Endodermal cell (in vitro differentiated cells): ENCODE results near the gene LSAMP. TPM values are rescaled to one million over a fixed set of nuclear protein-coding genes. Genes with fewer than 3 reads are reported as not detected.
A peak's percentile ranks its signal among the peaks of the same experiment; 100 is the strongest.

Experiments
- DNase-seq: peaks from one replicate; pipeline ENCODE4 v3.0.0-alpha.2; 2017
- H3K27ac ChIP-seq: 2 replicates; pipeline ENCODE4 v1.5.1; 2013; ENCODE audit warnings: mild to moderate bottlenecking, low read depth, low read length, moderate library complexity
- H3K27me3 ChIP-seq: 2 replicates; pipeline ENCODE4 v1.6.1; 2013; ENCODE audit warnings: mild to moderate bottlenecking, low read length, moderate library complexity; ENCODE audit not compliant: insufficient read depth, control insufficient read depth, poor library complexity, severe bottlenecking
- H3K36me3 ChIP-seq: 2 replicates; pipeline ENCODE4 v1.7.0; 2013; ENCODE audit warnings: mild to moderate bottlenecking, low read length, moderate library complexity; ENCODE audit not compliant: control insufficient read depth, insufficient read depth
- H3K4me1 ChIP-seq: one replicate; pipeline ENCODE4 v1.7.0; 2013; ENCODE audit warnings: low read length; ENCODE audit not compliant: control insufficient read depth, insufficient read depth
- H3K4me3 ChIP-seq: 2 replicates; pipeline ENCODE4 v1.5.1; 2013; ENCODE audit warnings: mild to moderate bottlenecking, low read length, moderate library complexity
- H3K9ac ChIP-seq: 2 replicates; pipeline ENCODE4 v1.6.1; 2013; ENCODE audit warnings: mild to moderate bottlenecking, low read length, moderate library complexity; ENCODE audit not compliant: poor library complexity, severe bottlenecking; ENCODE audit errors: extremely low read depth
- H3K9me3 ChIP-seq: 2 replicates; pipeline ENCODE4 v1.6.1; 2013; ENCODE audit warnings: mild to moderate bottlenecking, low read length, moderate library complexity; ENCODE audit not compliant: control insufficient read depth
- H3K27ac Mint-ChIP-seq: 2 replicates; pipeline ENCODE4 v1.8.0; 2020; ENCODE audit warnings: mixed read lengths
- H3K27me3 Mint-ChIP-seq: 2 replicates; pipeline ENCODE4 v1.8.0; 2021; ENCODE audit warnings: mild to moderate bottlenecking, mixed read lengths; ENCODE audit not compliant: insufficient read depth
- H3K36me3 Mint-ChIP-seq: 2 replicates; pipeline ENCODE4 v1.8.0; 2020; ENCODE audit warnings: low read depth, mixed read lengths
- H3K4me1 Mint-ChIP-seq: 2 replicates; pipeline ENCODE4 v1.8.0; 2020; ENCODE audit warnings: mixed read lengths
- H3K4me3 Mint-ChIP-seq: 2 replicates; pipeline ENCODE4 v1.8.0; 2020; ENCODE audit warnings: mild to moderate bottlenecking, moderate library complexity, mixed read lengths
- H3K9me3 Mint-ChIP-seq: 2 replicates; pipeline ENCODE4 v1.8.0; 2020; ENCODE audit warnings: mild to moderate bottlenecking, mixed read lengths
- WGBS, 2 experiments: methylation state at CpG; one replicate each; pipeline versions ENCODE4 v1.1.5 to v1.1.7; 2013; ENCODE audit warnings: missing lambda C conversion rate in 2 of 2, mixed read lengths in 1 of 2; ENCODE audit not compliant: insufficient coverage in 1 of 2, insufficient read length in 1 of 2; 5-methylcytosine and 5-hydroxymethylcytosine counted together
- total RNA-seq, 2 donors: library from RNA; stranded (reverse); fragmentation: NEBNext Ultra II Directional in 1 of 2; extraction: Animal tissue kit (Norgen Biotek cat#: 25700) in 1 of 2; gene quantifications; 2 replicates in 1 of 2; 3 replicates in 1 of 2; pipeline ENCODE4 v1.2.1, GENCODE V29; 2021
- TF ChIP-seq, protein P1 (sequence below): fragments of 200-600 bp; sonication (generic); conservative IDR thresholded peaks from 2 replicates; pipeline ENCODE4 v1.5.0; 2021; ENCODE audit warnings: antibody characterized with exemption, mild to moderate bottlenecking

LSAMP gene
- total RNA-seq, 2 donors from 2014 or later: 4.4 to 10.2 TPM

DNA sequence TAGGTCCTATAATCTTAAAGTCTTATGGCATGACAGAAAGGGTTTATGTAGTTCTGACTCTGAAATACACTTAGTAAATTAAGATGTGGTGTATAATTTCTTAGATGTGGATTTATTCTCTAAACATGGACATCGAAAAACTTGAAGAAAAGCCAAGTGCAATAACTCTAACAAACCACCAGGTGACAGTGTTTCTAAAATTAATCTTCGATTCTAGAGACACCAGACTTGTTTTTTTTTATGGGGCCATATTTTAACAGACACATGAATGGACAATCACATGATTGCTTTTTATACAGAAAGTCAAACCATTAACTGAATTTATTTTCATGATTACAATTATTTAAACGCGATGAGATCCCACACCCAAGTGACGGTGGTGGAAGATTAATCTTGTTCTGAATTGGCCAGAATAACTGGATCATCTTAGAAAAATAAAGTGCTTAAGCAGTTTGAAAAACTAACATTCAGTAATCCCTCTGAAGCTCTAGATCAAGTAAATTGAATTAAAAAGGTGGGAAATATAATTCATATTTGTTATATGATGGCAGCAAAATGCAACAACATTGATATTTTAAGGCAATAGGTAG lies 305.1 kb downstream of the LSAMP start:
- Mint-ChIP-seq H3K27ac (no peak overlapping the region), H3K9me3 (peaks cover 4% of the 10 kb centered on the region), H3K4me1 (no peaks in the 10 kb centered on the region), H3K4me3 (no peak overlapping the region), H3K27me3 (no peaks in the 10 kb centered on the region), H3K36me3 (no peaks in the 10 kb centered on the region)
- H3K27ac ChIP-seq: no peak overlapping the region
- no peaks in the 10 kb centered on the region for H3K36me3 ChIP-seq
- H3K27me3 ChIP-seq: no peaks in the 10 kb centered on the region
- no peak overlapping the region for H3K9ac ChIP-seq
- DNase-seq: no peak
- TF ChIP-seq, protein P1, sequence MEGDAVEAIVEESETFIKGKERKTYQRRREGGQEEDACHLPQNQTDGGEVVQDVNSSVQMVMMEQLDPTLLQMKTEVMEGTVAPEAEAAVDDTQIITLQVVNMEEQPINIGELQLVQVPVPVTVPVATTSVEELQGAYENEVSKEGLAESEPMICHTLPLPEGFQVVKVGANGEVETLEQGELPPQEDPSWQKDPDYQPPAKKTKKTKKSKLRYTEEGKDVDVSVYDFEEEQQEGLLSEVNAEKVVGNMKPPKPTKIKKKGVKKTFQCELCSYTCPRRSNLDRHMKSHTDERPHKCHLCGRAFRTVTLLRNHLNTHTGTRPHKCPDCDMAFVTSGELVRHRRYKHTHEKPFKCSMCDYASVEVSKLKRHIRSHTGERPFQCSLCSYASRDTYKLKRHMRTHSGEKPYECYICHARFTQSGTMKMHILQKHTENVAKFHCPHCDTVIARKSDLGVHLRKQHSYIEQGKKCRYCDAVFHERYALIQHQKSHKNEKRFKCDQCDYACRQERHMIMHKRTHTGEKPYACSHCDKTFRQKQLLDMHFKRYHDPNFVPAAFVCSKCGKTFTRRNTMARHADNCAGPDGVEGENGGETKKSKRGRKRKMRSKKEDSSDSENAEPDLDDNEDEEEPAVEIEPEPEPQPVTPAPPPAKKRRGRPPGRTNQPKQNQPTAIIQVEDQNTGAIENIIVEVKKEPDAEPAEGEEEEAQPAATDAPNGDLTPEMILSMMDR: peak; percentile 94
- no peaks in the 10 kb centered on the region for H3K4me1 ChIP-seq
- no peak overlapping the region for H3K4me3 ChIP-seq
- peaks cover 5% of the 10 kb centered on the region for H3K9me3 ChIP-seq
- 59 to 70% methylated on average over 2 to 5 of the region's 5 CpGs for WGBS, 2 experiments

GRCh38 chr3:116139641-116140040 lies 305.6 kb downstream of the LSAMP start:
- Mint-ChIP-seq H3K4me3 (no peak overlapping the region), H3K36me3 (no peaks in the 10 kb centered on the region), H3K27ac (no peak overlapping the region), H3K9me3 (no peaks in the 10 kb centered on the region), H3K27me3 (no peaks in the 10 kb centered on the region), H3K4me1 (no peaks in the 10 kb centered on the region)
- Histone ChIP-seq H3K9me3 (no peaks in the 10 kb centered on the region), H3K4me3 (no peak overlapping the region), H3K27me3 (no peaks in the 10 kb centered on the region), H3K9ac (no peak overlapping the region), H3K27ac (no peak overlapping the region), H3K36me3 (no peaks in the 10 kb centered on the region), H3K4me1 (no peaks in the 10 kb centered on the region)
- no peak for DNase-seq
- TF ChIP-seq, protein P1: no peak
- 83 to 88% methylated on average over 1 to 2 of the region's 2 CpGs for WGBS, 2 experiments

GRCh38 chr3:116135457-116136085 lies 309.7 kb downstream of the LSAMP start:
- H3K9ac ChIP-seq: no peak overlapping the region

More at GRCh38 chr3:116135457-116136085, 309.7 kb downstream of the LSAMP start:
- Histone ChIP-seq H3K9me3 (no peaks in the 10 kb centered on the region), H3K4me1 (no peaks in the 10 kb centered on the region), H3K27ac (peak overlapping the region; percentile 36), H3K27me3 (no peaks in the 10 kb centered on the region), H3K4me3 (no peak overlapping the region), H3K36me3 (no peaks in the 10 kb centered on the region)
- TF ChIP-seq, protein P1: no peak
- 78 to 97% methylated on average over 4 of the region's 4 CpGs for WGBS, 2 experiments
- Mint-ChIP-seq H3K27me3 (no peaks in the 10 kb centered on the region), H3K4me3 (no peak overlapping the region), H3K36me3 (no peaks in the 10 kb centered on the region), H3K4me1 (no peaks in the 10 kb centered on the region), H3K27ac (no peak overlapping the region), H3K9me3 (no peaks in the 10 kb centered on the region)
- DNase-seq: no peak
